H1 (cell line): ENCODE measurements around the gene BMAL2. TPM values are rescaled to one million over a fixed set of nuclear protein-coding genes. Genes with fewer than 3 reads are reported as not detected.

Experiments used
- CTCF ChIA-PET: fragments of 300-600 bp; sonication (Branson Sonifier 250); formaldehyde crosslinking; loops from one replicate; lab custom pipeline; 2021; ENCODE audit not compliant: partially characterized antibody; lab: Charles Lee
- POLR2A ChIA-PET: fragments of 300-600 bp; sonication (Branson Sonifier 250); formaldehyde crosslinking; loops from one replicate; lab custom pipeline; 2021; ENCODE audit warnings: inconsistent platforms; ENCODE audit not compliant: partially characterized antibody; lab: Charles Lee
- DNase-seq, 2 experiments: peaks; one replicate each; pipeline versions ENCODE4 v3.0.0 to v3.0.0-alpha.2; 2010 to 2022; ENCODE audit warnings: low spot score in 2 of 2, low read depth in 1 of 2, mixed read lengths in 1 of 2
- FAIRE-seq: peaks from 2 replicates; lab custom pipeline; 2011; peaks lifted over from hg19 to GRCh38; lab: Jason Lieb, UNC
- H2AFZ ChIP-seq: 2 replicates; pipeline ENCODE4 v1.8.1; 2012; ENCODE audit warnings: low read length, inconsistent platforms
- H2AK5ac ChIP-seq: 2 replicates; pipeline ENCODE4 v1.6.1; 2013; ENCODE audit warnings: low read depth, low read length
- H2BK120ac ChIP-seq: replicated peaks from 2 replicates; pipeline ENCODE3; 2013; ENCODE audit warnings: low read depth, low read length, inconsistent platforms
- H2BK12ac ChIP-seq: 2 replicates; pipeline ENCODE4 v1.6.1; 2013; ENCODE audit warnings: low read depth, low read length
- H2BK15ac ChIP-seq: 2 replicates; pipeline ENCODE4 v1.6.1; 2013; ENCODE audit warnings: low read length
- H2BK20ac ChIP-seq: 2 replicates; pipeline ENCODE4 v1.6.1; 2013; ENCODE audit warnings: low read length
- H2BK5ac ChIP-seq: 2 replicates; pipeline ENCODE4 v1.6.1; 2013; ENCODE audit warnings: low read depth, low read length
- H3K14ac ChIP-seq: 2 replicates; pipeline ENCODE4 v1.6.1; 2013; ENCODE audit warnings: inconsistent platforms; ENCODE audit not compliant: insufficient read length
- H3K18ac ChIP-seq: 2 replicates; pipeline ENCODE4 v1.6.1; 2013; ENCODE audit warnings: low read length; ENCODE audit errors: extremely low read depth
- H3K23ac ChIP-seq: 2 replicates; pipeline ENCODE4 v1.6.1; 2013; ENCODE audit warnings: inconsistent platforms; ENCODE audit not compliant: insufficient read length
- H3K23me2 ChIP-seq: 2 replicates; pipeline ENCODE4 v1.6.1; 2013; ENCODE audit warnings: low read depth, low read length
- H3K27ac ChIP-seq: 2 replicates; pipeline ENCODE4 v1.6.1; 2011; ENCODE audit warnings: low read depth, low read length, inconsistent platforms
- H3K27me3 ChIP-seq, 4 experiments: replicated peaks in 1 of 4; 1 replicate in 1 of 4; 2 replicates in 3 of 4; pipeline versions ENCODE4 v1.6.1 to v1.8.1; 2011 to 2013; ENCODE audit warnings: low read length in 3 of 4, mild to moderate bottlenecking in 3 of 4, inconsistent platforms in 2 of 4, mixed read lengths in 2 of 4, moderate library complexity in 1 of 4; ENCODE audit not compliant: control insufficient read depth in 3 of 4, insufficient read depth in 3 of 4; ENCODE audit errors: extremely low read depth in 1 of 4
- H3K36me3 ChIP-seq, 4 experiments: 2 replicates each; pipeline versions ENCODE4 v1.6.1 to v1.8.1; 2011 to 2013; ENCODE audit warnings: mild to moderate bottlenecking in 4 of 4, low read length in 3 of 4, moderate library complexity in 2 of 4, control low read depth in 1 of 4, inconsistent platforms in 1 of 4; ENCODE audit not compliant: insufficient read depth in 4 of 4, control insufficient read depth in 2 of 4
- H3K4ac ChIP-seq: replicated peaks from 2 replicates; pipeline ENCODE3; 2013; ENCODE audit warnings: low read length, low read depth, mixed read lengths, inconsistent platforms; ENCODE audit not compliant: insufficient read length
- H3K4me1 ChIP-seq, 4 experiments: replicated peaks in 1 of 4; 1 replicate in 1 of 4; 2 replicates in 3 of 4; pipeline versions ENCODE4 v1.6.1 to v1.8.1; 2011 to 2013; ENCODE audit warnings: low read length in 3 of 4, inconsistent platforms in 2 of 4, mixed read lengths in 1 of 4; ENCODE audit not compliant: insufficient read depth in 4 of 4, control insufficient read depth in 3 of 4
- H3K4me2 ChIP-seq, 2 experiments: 2 replicates each; pipeline versions ENCODE4 v1.6.1 to v1.8.1; 2011 to 2013; ENCODE audit warnings: low read depth in 2 of 2, low read length in 2 of 2, control low read depth in 1 of 2, inconsistent platforms in 1 of 2, mild to moderate bottlenecking in 1 of 2; ENCODE audit not compliant: insufficient read depth in 1 of 2
- H3K4me3 ChIP-seq, 4 experiments: fragments of 200-600, 300-600 bp in 1 of 4; sonication (generic), shearing (Covaris generic), sonication (Bioruptor Twin) in 1 of 4; 2 replicates each; pipeline versions ENCODE4 v1.5.1 to v1.8.1; 2011 to 2016; ENCODE audit warnings: low read length in 4 of 4, low read depth in 3 of 4, control low read depth in 2 of 4, inconsistent platforms in 2 of 4, mild to moderate bottlenecking in 2 of 4, mixed read lengths in 1 of 4, moderate library complexity in 1 of 4; ENCODE audit not compliant: insufficient read depth in 2 of 4; ENCODE audit errors: extremely low read depth in 1 of 4
- H3K56ac ChIP-seq: replicated peaks from 2 replicates; pipeline ENCODE3; 2013; ENCODE audit warnings: low read depth, mild to moderate bottlenecking, mixed read lengths, low read length, inconsistent platforms; ENCODE audit not compliant: insufficient read length
- H3K79me1 ChIP-seq: 2 replicates; pipeline ENCODE4 v1.6.1; 2013; ENCODE audit warnings: low read depth, low read length, control low read depth
- H3K79me2 ChIP-seq, 2 experiments: 2 replicates each; pipeline versions ENCODE4 v1.6.1 to v1.8.1; 2012 to 2013; ENCODE audit warnings: low read length in 2 of 2, mild to moderate bottlenecking in 2 of 2, inconsistent platforms in 1 of 2; ENCODE audit not compliant: insufficient read depth in 2 of 2, control insufficient read depth in 1 of 2
- H3K9ac ChIP-seq, 4 experiments: replicated peaks in 1 of 4; 1 replicate in 1 of 4; 2 replicates in 3 of 4; pipeline versions ENCODE4 v1.6.1 to v1.8.1; 2011 to 2013; ENCODE audit warnings: low read depth in 3 of 4, low read length in 3 of 4, control low read depth in 2 of 4, mild to moderate bottlenecking in 2 of 4, moderate library complexity in 2 of 4, inconsistent platforms in 1 of 4; ENCODE audit errors: extremely low read depth in 1 of 4
- H3K9me3 ChIP-seq, 2 experiments: 2 replicates each; pipeline versions ENCODE4 v1.6.1 to v1.8.1; 2012 to 2013; ENCODE audit warnings: mild to moderate bottlenecking in 2 of 2, moderate library complexity in 2 of 2, control low read depth in 1 of 2, inconsistent platforms in 1 of 2, low read depth in 1 of 2, low read length in 1 of 2, mixed read lengths in 1 of 2; ENCODE audit not compliant: insufficient read depth in 2 of 2
- H4K20me1 ChIP-seq, 2 experiments: replicated peaks in 1 of 2; 2 replicates each; pipeline versions ENCODE3 to v1.8.1; 2011 to 2013; ENCODE audit warnings: inconsistent platforms in 2 of 2, low read length in 2 of 2, mild to moderate bottlenecking in 1 of 2; ENCODE audit not compliant: insufficient read depth in 2 of 2, control insufficient read depth in 1 of 2
- H4K5ac ChIP-seq: 2 replicates; pipeline ENCODE4 v1.6.1; 2013; ENCODE audit warnings: low read length, low read depth, mixed read lengths, inconsistent platforms; ENCODE audit not compliant: insufficient read length
- H4K8ac ChIP-seq: 2 replicates; pipeline ENCODE4 v1.8.0; 2013; ENCODE audit warnings: mild to moderate bottlenecking, moderate library complexity, low read length, inconsistent platforms; ENCODE audit not compliant: insufficient read depth; ENCODE audit errors: extremely low read depth
- H4K91ac ChIP-seq: replicated peaks from 2 replicates; pipeline ENCODE3; 2013; ENCODE audit warnings: low read length, mixed read lengths, inconsistent platforms; ENCODE audit not compliant: insufficient read length
- KDM1A ChIP-seq: fragments of 200-600, 300-600 bp; sonication (generic); IDR thresholded peaks from 2 replicates; pipeline ENCODE4 v1.7.1; 2016; ENCODE audit warnings: mild to moderate bottlenecking, low read length, borderline replicate concordance
- SIRT6 ChIP-seq: IDR thresholded peaks from one replicate; pipeline ENCODE4 v1.7.1; 2012; ENCODE audit warnings: low read length, inconsistent platforms
- WGBS, 2 experiments: shearing (Covaris generic) in 1 of 2; methylation state at CpG; one replicate each; pipeline versions ENCODE4 v1.1.6 to v1.1.7; 2013 to 2015; ENCODE audit warnings: low lambda C conversion rate in 2 of 2, mixed read lengths in 2 of 2, inconsistent platforms in 1 of 2, low coverage in 1 of 2, missing lambda C conversion rate in 1 of 2; ENCODE audit not compliant: insufficient replicate concordance in 2 of 2, insufficient coverage in 1 of 2, insufficient read length in 1 of 2; ENCODE audit errors: extremely low coverage in 1 of 2, missing lambda C conversion rate in 1 of 2; 5-methylcytosine and 5-hydroxymethylcytosine counted together
- polyA plus RNA-seq, 7 experiments: library from polyadenylated mRNA; depleted of rRNA in 3 of 7; stranded (reverse) in 5 of 7; unstranded in 2 of 7; fragments of >200 nt in 5 of 7; fragments of 200-250 nt in 2 of 7; gene quantifications; 1 replicate in 5 of 7; 2 replicates in 1 of 7; 4 replicates in 1 of 7; pipeline versions ENCODE4 v1.2.1 to v1.2.3, GENCODE V29; 2011 to 2013; ENCODE audit warnings: missing spikeins in 2 of 7, mixed read lengths in 2 of 7
- total RNA-seq: library from RNA; stranded (reverse); fragmentation: NEBNext Ultra II Directional; extraction: Animal tissue kit (Norgen Biotek cat#: 25700); gene quantifications from 2 replicates; pipeline ENCODE4 v1.2.1, GENCODE V29; 2021

The BMAL2 gene
- total and polyA plus RNA-seq, 2 of the 8 experiments (the other 6 are each of a cell fraction or from before 2014, with no cell fraction given), result 3.2 to 20.6 TPM

DNA sequence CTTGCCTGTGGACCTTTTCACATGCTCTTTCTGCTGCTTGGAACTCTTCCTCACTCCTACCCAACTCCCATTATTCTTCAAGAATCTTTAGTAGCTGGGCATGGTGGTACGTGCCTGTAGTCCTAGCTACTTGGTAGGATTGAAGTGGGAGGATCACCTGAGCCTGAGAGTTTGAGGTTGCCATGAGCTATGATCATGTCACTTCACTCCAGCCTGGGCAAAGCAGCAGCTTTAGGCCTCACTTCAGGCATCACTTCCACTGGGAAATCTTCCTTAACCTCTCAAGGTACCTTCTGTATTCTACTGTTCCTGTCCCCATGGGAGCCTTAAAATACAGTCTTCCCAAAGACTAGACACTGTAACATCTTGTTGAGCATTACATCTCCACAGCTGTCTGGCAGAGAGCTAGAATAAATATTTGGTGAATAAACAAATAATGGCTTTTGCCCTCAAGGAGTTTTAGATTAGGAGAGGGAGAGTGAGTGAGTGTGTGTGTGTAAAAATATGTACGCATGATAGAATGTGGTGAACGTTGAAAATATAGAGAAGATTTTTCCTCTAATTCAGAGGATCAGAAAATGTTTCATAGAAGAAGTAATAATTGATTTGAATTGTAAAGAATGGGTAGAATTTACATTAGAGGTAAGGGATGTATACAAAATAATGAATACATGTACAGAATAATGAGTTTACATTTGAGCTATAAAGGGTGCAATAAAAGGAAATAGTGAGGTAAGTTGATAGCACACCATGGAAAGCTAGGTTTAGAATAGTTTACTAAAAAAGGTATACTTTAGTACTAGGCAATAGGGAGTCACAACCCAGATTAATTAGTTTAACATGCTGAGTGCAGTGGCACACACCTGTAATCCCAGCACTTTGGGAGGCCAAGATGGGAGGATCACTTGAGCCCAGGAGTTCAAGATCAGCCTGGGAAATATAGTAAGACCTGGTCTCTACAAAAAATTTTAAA lies 29.2 kb upstream of the BMAL2 start:
- Histone ChIP-seq H3K23ac (no peak overlapping the region), H2BK15ac (no peak overlapping the region), H4K5ac (no peak overlapping the region), H3K9me3 (no peaks in the 10 kb centered on the region), H3K4me1 (no peaks in the 10 kb centered on the region), H3K14ac (no peak overlapping the region), H3K79me1 (no peaks in the 10 kb centered on the region), H2BK5ac (no peak overlapping the region), H3K79me2 (no peaks in the 10 kb centered on the region), H2BK12ac (no peak overlapping the region), H3K27ac (no peak overlapping the region), H2BK20ac (no peak overlapping the region), H2AFZ (no peak overlapping the region), H3K18ac (no peak overlapping the region), H3K56ac (no peak overlapping the region), H2BK120ac (no peak overlapping the region), H3K27me3 (no peaks in the 10 kb centered on the region), H4K91ac (no peak overlapping the region), H3K4me3 (no peak overlapping the region), H3K36me3 (peaks cover 0 to 19% (median 3%) of the 10 kb centered on the region in 4 experiments; a peak in 2 of 8 replicates), H3K9ac (no peak overlapping the region; a peak in 1 of 7 replicates), H3K4ac (no peak overlapping the region), H2AK5ac (no peak overlapping the region), H3K4me2 (no peak overlapping the region), H4K20me1 (no peaks in the 10 kb centered on the region), H3K23me2 (no peaks in the 10 kb centered on the region), H4K8ac (no peak overlapping the region; the same call in 1 of the 2 replicates)
- ChIA-PET POLR2A (interaction anchor here (1.0 kb wide), 1 partner anchor 27 kb away, joined by 3 read pairs; no protein-coding TSS in a partner anchor), CTCF (interaction anchor here (0.7 to 2.2 kb wide), 10 partner anchors 18 to 287 kb away, joined by 3 to 9 read pairs (median 4); partner anchors contain the start of gene C12orf71)
- FAIRE-seq, result no peak
- TF ChIP-seq SIRT6, result no peak
- TF ChIP-seq KDM1A, result no peak
- no peak for DNase-seq
- WGBS, 2 experiments, result 81 to 100% methylated on average over 2 to 3 of the region's 3 CpGs
